GM19043 (cell line): ENCODE results near the gene TAGLN2.
A peak's percentile ranks its signal among the peaks of the same experiment; 100 is the strongest.
"Not testable (repeated sequence)": the region's sequence is repeated elsewhere in the genome, so short reads cannot be mapped to it uniquely, and the experiment has no call there.

Source experiments
- ATAC-seq: cut with Tn5 transposase; IDR thresholded peaks from one replicate; pipeline ENCODE4 v1.9.1; 2021; ENCODE audit warnings: low read depth; ENCODE audit not compliant: unreplicated experiment

The TAGLN2 gene

DNA sequence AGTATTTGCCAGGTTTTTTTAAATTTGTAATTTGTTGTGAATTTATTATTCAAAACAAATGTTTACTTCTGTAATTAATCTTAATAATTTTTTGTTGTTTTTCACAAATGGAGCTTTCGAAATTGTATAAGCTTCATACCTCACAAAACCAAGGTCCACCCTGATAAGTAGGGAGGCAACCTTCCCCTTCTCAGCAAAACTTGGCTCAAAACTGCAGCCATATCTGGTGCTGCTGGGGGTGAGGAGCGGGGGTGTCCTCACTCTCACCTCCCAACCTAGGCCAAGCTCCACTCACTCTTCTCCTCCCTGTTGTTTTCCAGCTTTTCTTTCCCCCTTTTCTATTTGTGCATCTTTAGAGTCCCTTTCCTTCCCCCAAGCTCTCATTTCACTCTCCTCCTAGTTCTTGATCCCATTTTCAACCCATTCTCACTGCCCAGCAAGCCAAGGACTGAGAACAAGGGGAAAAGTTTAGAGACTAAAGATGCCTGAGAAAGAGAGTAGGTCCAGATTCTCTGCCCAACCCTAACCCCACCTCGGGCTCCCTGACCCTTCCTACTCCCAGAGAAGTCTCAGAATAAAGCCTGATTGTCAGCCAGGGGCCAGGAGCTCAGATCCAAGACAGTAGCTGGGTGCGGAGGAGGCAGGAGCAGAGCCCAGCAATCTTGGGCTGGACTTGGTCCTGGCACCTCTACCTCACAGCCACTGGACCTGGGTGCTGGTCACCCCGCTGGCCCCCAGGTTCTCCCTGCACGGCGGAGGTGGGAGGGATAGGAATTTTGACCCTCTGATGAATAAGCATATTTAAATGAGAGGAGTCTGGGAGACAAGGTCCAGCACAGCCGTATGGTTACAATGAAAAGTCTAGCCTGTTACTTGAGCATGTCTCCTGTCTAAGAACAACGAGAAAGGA lies 17.0 kb downstream of the TAGLN2 start:
- no peak for ATAC-seq

DNA sequence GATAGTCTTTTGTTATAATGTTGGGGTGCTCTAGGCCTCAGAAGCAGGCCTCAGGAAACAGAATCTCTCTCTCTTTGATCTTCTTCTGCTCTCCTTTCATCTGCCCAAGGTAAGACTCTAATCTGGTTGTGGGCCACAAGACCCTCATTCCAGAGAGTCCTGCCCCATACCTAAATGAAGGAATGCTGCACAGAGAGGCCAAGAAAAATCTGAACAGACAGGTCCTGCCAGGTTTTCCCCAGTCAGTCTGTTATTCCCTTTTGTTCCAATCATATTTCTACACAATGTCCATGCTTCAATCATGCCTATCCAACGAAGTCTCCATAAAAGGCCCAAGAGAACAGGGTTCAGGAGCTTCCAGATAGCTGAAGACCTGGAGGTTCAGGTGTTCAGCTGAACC lies 18.3 kb downstream of the TAGLN2 start:
- ATAC-seq, result no peak

DNA sequence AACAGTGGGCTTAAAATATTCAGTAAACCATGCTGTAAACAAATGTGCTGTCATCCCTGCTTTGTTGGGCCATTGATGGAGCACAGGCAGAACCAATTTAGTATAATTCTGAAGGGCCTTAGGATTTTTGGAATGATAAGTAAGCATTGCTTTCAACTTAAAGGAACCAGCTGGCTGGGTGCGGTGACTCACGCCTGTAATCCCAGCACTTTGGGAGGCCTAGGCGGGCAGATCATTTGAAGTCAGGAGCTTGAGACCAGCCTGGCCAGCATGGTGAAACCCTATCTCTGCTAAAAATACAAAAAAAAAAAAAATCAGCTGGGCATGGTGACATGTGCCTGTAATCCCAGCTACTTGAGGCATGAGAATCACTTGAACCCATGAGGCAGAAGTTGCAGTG lies 21.3 kb downstream of the TAGLN2 start:
- not testable (repeated sequence) for ATAC-seq

DNA sequence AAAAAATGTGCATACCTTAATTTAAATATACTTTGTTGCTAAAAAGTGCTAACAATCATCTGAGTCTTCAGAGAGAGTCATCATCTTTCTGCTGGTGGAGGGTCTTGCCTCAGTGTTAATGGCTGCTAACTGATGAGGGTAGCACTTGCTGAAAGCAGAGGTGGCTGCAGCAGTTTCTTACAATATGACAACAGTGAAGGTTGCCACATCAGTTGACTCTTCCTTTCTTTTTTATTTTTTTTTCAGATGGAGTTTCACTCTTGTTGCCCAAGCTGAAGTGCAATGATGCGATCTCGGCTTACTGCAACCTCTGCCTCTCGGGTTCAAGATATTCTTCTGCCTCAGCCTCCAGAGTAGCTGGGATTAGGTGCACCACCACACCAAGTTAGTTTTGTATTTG lies 22.8 kb downstream of the TAGLN2 start:
- no peak for ATAC-seq

DNA sequence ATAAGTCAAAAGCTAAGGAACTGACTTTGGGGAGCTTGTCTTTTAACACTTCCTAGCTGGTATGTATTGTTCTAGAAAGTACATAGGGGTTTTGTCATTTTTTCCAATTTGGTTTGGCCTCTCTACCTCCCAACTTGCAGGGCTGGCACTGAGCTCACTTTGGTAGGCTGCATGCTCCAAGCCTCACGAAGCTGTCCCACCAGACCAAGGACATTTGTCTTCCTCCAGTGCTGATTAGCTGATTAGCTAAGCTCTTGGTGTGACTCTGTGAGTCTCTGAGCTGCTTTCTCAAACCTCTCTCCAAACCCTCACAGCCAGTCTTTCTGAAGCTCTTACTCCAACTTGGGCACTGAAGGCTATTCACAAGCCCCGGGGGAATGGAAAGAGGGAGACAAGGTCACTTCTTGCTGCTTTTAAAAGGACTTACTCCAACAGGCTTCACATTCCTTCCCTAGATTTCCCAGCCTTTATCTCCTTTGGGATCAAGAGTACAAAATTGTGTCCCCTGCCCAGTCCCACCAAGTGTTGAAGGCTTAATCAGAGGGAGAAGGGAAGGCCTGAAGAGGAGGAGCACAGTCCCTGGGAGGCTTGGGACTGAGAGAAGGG lies 24.4 kb downstream of the TAGLN2 start:
- no peak for ATAC-seq

DNA sequence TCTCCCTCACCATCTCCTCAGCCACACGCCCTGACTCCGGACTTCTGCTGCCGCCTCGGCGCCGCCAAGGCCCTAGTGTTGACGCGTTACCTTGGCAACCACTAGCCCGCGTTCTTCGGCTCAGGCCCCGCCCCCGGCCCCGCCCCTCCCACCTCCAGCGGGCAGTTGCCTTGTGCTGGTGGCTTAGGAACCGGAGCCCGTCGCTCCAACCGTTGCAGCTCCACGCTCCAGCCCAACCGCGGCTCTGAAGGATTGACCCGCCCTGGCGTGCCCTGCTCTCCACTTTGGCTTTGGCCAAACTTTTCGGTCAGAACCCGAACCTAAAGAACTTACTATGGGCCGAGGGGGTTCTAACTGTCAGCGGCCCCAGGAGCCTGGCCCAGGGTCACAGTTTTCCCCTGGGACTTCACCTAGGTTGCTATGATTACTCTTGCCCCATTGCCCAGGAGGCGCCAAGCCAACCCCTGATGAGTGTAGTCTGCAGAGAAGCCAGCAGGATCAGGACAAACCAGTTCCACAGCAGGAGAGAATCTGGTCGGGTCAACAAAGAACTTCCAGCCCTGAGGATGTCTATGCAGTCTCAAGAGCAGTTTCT lies 25.1 kb downstream of the TAGLN2 start, which contains the start of gene CFAP45:
Gene CFAP45, minus strand, starts transcription at position 80 of the 595 bp plus-strand sequence. Its CDS starts 67 bp downstream, at position 13.
- ATAC-seq, result no peak

DNA sequence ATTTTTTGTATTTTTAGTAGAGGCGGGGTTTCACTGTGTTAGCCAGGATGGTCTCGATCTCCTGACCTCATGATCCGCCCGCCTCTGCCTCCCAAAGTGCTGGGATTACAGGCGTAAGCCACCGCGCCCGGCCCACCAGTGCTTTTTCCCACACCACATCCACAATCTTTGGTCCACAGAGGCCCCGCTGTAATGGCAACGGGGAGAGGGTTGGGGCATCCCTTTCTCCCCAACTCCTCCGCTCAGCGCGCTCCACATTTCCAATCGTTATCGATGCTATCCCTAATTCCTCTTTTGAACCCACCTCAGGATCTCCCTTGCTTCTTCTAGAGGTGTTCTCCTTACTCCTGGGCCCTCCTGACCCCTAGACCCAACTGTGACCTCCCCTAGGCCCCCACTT lies 25.7 kb downstream of the TAGLN2 start:
- not testable (repeated sequence) for ATAC-seq

DNA sequence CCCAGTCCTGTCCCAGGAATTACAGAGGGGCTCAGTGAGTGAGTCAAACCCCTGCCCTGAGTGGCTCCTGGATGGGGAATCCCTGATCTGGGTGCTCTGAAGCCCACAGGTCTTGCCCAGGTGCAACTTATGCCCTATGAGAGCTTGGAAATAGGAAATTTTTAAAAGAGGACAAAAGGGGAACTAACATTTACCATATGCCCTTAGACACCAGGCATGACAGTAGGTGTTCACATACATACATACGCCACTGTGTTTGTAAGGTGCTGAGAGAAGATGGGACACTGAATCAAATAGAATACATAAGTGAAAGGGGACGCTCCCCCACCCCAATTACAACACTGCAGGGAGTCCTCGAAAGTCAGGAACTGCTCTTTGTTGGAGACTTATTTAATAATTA lies 26.8 kb downstream of the TAGLN2 start:
- no peak for ATAC-seq

DNA sequence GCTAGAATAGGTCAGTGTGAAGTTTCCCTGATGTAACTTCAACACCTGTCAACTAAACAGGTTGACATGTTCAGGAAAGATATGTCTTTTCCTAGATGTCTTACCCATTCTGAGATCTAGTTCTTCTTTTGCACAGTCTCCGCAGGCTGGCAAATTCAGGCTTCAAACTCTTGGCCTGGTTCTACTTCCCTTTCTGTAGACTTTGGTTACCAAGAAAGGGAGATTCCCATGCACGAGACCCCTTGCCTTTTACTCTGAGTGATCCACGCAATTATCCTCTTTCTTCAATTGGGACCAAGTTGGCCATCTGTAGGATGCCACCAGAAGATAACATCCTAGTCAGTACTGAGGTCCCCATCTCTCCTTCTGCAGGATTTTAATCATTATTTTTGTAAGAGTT lies 27.3 kb downstream of the TAGLN2 start:
- ATAC-seq, result no peak

DNA sequence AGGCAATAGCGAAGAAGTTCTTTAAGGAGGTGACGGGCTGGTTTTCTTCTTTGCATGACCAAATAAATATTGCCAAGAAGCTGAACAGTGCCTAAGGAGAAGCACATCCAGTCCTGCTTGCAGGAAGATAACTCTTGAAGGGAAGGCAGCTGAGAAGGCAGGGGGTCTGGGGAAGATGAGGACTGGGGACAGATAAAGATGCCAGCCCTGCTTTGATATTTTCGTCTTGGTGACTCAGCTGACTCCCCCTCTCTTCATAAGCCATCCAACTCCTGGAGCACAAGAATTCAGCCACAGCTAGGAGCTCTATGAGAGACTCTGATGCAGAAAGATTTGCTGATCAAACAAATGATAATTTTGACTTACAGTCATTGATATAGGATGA lies 28.8 kb downstream of the TAGLN2 start:
- no peak for ATAC-seq

DNA sequence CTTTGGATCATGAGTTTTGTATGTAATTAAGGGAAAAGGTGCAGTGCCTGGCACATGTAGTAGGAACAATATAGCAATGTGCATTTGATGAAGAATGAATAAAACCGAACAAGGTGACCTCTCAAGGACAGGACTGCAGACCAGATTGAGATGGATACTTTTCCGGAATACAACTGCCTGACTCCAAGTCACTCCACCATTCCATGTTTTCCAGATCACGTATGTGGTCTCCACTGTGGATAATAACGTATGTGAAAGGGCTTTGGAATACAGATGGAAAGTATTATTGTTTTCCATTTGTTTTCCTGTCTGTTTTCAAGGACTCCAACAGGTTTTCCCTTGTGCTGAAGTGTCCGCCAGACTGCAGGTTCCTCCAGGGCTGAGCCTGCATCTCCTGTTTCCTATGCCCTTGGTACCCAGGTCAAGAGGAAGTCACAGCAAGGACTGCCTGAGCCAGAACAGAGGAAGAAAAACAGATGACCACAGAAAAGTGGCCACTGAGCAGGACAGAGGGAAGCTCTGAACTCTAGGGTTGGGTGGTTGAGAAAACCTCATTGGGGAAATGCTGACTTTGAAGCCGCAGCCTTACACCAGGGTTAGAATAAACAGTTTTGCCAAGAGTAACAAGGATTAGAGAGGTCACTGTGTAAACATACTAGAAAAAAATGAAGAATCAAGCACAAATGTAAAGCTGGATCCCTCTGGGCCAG lies 29.3 kb downstream of the TAGLN2 start:
- ATAC-seq, result no peak

DNA sequence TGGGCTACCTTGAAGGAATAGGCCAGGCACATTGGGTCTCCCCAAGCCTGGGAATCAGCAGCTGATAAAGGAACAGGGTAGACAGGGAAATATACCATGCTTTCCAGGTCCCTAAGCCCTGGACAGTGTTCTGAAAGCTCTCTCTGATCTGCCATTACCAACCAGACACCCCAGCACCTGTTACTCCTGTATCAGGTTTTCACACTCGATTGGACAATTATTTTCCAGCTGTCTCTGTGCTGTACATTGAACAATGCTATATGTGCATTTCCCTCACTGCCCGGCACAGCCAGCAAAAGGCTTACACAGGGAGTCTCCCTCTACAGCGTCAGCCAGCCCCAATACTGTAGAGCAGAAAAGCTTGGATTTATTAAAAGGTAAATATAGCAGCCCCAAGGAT lies 30.0 kb downstream of the TAGLN2 start:
- no peak for ATAC-seq

DNA sequence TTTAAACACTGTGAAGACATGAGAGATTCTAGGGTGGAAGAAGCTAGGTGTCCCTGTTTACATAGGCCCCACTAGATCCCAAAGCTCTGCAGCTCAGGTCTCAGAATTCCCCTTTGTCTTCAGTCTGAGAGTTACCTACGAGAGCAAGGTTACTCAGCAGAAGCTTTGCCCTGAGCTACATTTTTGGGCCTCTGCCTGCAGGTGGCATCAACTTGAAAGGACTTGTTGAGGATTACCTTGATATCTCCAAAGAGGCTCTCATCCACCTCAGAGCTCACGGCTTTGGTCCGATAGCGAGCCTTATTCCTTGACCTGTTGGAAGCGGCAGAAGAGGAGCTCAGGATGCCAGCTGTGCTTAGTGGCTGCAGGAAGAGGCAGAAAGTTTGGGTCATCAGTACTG lies 32.4 kb downstream of the TAGLN2 start:
- no peak for ATAC-seq

DNA sequence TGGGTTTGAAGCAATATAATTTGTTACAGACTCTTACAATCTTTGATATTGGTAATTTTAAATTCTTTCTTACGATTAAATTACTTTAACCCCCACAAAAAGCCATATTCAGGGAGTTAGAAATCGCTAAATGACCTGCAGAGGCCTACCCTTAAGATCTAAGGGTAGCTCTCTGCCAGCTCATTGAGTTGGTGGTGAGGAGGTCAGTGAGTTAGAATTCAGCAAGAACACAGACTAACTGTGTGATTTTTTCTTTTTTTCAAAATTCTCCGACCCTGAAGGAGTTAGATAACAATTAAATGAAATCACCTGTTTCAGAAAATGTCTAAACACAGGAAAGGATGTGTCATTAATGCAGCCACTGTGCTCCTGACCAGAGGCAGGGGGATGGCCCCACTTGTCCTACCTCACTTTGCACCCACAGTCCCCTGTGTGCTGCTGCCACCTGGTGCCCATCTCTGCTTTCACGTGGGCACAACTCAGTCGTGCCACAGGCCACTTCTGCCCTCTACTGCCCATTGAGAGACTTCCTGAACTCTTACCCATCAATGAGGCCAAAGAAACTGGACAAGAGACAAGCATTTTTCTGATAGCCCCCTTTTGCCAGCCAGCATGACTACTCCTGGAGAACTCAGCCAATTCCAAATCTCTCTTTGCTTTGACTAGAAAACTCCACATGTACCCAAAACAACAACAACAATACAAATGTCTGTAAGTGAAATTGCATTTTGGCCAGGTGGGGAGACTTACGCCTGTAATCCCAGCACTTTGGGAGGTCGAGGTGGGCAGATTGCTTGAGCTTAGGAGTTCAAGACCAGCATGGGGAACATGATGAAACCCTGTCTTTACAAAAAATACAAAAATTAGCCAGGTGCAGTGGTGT lies 33.8 kb downstream of the TAGLN2 start:
- no peak for ATAC-seq

DNA sequence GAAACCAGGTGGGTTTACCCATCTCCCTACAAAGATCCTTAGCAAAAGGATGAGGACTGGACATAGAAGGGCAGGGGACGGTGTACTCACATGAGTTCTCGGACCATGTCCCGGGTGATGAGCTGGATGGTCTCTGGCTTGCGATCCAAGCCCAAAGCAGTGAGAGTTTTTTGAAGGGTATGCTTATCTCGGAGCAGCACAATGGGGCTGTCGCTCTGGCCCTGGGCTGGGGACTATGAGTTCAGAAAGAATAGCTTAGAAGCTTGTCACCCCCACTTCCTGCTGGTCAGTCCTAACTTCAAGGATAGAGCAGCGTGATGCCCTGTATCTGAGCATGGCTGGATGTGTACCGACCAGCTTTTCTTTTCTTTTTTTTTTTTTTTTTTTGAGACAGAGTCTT lies 34.9 kb downstream of the TAGLN2 start:
- ATAC-seq, result no peak

DNA sequence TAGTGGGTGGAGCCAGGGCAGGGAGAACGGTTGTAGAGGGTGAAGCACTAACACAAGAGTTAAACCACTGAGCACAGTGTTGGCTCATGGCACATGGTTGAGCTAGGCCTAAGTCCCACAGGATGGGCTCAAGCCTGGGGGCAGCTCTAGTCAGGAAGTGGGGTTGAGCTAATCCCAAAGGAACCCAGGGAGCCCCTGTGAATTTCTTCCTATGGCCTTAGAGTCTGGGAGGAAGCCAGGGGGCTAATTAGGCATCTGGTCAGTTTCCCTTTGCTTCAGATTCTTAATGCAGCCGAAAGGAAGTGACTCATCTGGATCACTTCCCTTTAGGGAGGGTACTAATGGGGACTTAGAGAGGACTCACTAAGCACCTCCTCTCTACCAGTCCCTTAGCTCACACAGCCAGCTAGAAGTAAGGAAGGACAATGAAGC lies 35.5 kb downstream of the TAGLN2 start:
- ATAC-seq, result peak; percentile 96

DNA sequence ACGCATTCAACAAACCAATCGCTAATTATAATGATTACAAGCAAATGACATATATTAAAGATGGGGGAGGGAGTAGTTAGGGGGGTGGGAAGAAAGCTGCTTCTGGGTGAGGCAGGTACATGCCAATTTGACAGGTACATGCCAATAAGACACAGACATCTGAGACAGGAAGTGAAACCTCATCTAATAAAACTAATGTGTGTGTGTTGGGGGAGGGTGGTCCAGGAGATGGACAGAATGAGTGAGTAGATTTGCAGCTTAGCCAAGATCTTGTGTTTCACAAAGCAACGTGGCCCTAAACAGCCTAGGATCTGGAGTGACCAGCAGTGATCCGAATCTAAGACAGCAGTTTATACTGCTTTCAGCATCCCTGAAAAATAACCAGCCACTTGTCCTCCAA lies 36.1 kb downstream of the TAGLN2 start:
- no peak for ATAC-seq

DNA sequence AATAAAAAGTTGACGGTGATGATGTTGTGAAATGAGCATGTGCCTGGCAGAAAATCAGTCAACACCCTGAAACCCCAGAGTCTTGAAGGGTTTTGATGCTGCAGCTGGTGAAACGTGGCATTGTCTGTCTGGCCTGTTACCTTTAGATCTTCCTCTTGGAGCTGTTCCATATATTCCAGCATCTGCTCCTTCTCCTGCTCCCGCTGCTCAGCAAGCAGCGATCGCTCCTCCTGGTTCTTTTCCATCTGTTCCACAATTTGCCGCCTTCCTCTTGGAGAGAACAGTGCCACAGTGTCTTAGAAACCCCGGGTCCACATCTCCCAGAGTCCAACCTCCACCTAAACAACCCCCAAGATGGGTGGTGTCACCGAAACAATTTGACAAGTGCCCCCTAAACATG lies 41.0 kb downstream of the TAGLN2 start:
- ATAC-seq, result no peak

DNA sequence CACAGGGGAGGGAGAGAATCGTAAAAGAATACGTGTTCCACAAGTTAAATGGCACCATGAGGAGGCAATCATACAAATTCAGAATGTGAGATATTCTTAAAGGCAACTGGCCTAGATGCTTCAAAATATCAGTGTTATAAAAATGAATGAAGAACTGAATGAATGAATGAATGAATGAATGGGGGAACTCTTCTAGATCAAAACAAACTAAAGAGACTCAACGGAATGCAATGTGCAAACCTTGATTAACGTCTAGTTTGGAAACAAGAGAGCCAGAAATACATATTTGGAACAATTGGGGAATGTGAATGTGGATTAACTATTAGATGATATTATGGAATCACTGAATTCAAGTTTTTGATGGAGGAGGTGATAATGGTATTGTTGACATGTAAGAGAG lies 42.2 kb downstream of the TAGLN2 start:
- no peak for ATAC-seq

DNA sequence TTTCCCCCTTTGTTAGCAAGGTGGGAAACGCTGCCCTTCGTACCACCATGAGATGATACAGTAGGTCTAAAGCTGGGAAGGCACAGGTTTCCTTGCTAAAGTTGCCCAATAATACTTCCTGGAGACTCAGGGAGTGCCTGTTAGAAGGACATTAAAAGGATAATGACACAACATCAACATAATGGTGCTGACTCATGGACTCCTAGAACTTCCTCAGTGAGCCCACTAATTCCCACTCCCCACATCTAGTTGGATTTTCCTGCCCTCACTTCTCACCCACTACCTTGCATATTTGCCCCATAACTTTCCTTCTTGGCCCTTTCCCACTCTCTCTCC lies 42.8 kb downstream of the TAGLN2 start:
- ATAC-seq, result no peak
